Smooth muscle cell (in vitro differentiated cells): ENCODE measurements around the gene SORCS2. TPM values are rescaled to one million over a fixed set of nuclear protein-coding genes. Genes with fewer than 3 reads are reported as not detected.

Experiments used
- DNase-seq: peaks from one replicate; lab custom pipeline; 2025; ENCODE audit not compliant: unreplicated experiment; lab: John Stamatoyannopoulos, UW
- H2AFZ ChIP-seq: fragments of 200-600 bp; sonication (generic); 2 replicates; pipeline ENCODE4 v1.6.0; 2016; ENCODE audit warnings: antibody characterized with exemption, low read depth, mild to moderate bottlenecking
- H3F3A ChIP-seq: fragments of 200-600 bp; sonication (generic); 2 replicates; pipeline ENCODE4 v1.6.0; 2017; ENCODE audit warnings: antibody characterized with exemption, low read depth
- H3K27ac ChIP-seq: fragments of 200-600 bp; sonication (generic); 2 replicates; pipeline ENCODE4 v1.5.1; 2016; ENCODE audit warnings: low read depth, mild to moderate bottlenecking
- H3K27me3 ChIP-seq: fragments of 200-600 bp; sonication (generic); 2 replicates; pipeline ENCODE4 v1.6.1; 2016; ENCODE audit warnings: low read depth, mild to moderate bottlenecking
- H3K36me3 ChIP-seq: fragments of 200-600 bp; sonication (generic); 2 replicates; pipeline ENCODE4 v1.5.1; 2016; ENCODE audit warnings: low read depth
- H3K4me1 ChIP-seq: fragments of 200-600 bp; sonication (generic); 2 replicates; pipeline ENCODE4 v1.5.1; 2016; ENCODE audit warnings: low read depth
- H3K4me2 ChIP-seq: fragments of 200-600 bp; sonication (generic); 2 replicates; pipeline ENCODE4 v1.6.0; 2016; ENCODE audit warnings: mild to moderate bottlenecking
- H3K4me3 ChIP-seq: fragments of 200-600 bp; sonication (generic); 2 replicates; pipeline ENCODE4 v1.5.1; 2016; ENCODE audit warnings: mild to moderate bottlenecking
- H3K79me2 ChIP-seq: fragments of 200-600 bp; sonication (generic); 2 replicates; pipeline ENCODE4 v1.6.0; 2016; ENCODE audit warnings: low read depth, mild to moderate bottlenecking
- H3K9ac ChIP-seq: fragments of 200-600 bp; sonication (generic); 2 replicates; pipeline ENCODE4 v1.6.0; 2016; ENCODE audit warnings: low read depth
- H3K9me3 ChIP-seq: fragments of 200-600 bp; sonication (generic); replicated peaks from 2 replicates; pipeline ENCODE4 v1.5.1; 2016; ENCODE audit warnings: low read depth
- H4K20me1 ChIP-seq: fragments of 200-600 bp; sonication (generic); 2 replicates; pipeline ENCODE4 v1.6.0; 2016; ENCODE audit warnings: low read depth
- WGBS: methylation state at CpG from one replicate; pipeline ENCODE4 v1.1.7; 2016; ENCODE audit warnings: low lambda C conversion rate; 5-methylcytosine and 5-hydroxymethylcytosine counted together
- polyA plus RNA-seq: library from polyadenylated mRNA; unstranded; fragments of >200 nt; fragmentation: Nextera tagmentation; extraction: Ambion mirVana; gene quantifications from 2 replicates; pipeline ENCODE4 v1.2.1, GENCODE V29; 2016
- total RNA-seq: library from RNA; depleted of rRNA; stranded (reverse); fragments of >200 nt; gene quantifications from 2 replicates; pipeline ENCODE4 v1.2.3, GENCODE V29; 2014
- TF ChIP-seq, protein P1 (sequence below): fragments of 200-600 bp; sonication (generic); IDR thresholded peaks from 2 replicates; pipeline ENCODE4 v1.5.1; 2017; ENCODE audit warnings: borderline replicate concordance, mild to moderate bottlenecking, antibody characterized with exemption; ENCODE audit not compliant: insufficient read depth, poor library complexity, severe bottlenecking

SORCS2 gene
- total and polyA plus RNA-seq, 2 experiments from 2014 or later: 5.2 to 9.3 TPM

DNA sequence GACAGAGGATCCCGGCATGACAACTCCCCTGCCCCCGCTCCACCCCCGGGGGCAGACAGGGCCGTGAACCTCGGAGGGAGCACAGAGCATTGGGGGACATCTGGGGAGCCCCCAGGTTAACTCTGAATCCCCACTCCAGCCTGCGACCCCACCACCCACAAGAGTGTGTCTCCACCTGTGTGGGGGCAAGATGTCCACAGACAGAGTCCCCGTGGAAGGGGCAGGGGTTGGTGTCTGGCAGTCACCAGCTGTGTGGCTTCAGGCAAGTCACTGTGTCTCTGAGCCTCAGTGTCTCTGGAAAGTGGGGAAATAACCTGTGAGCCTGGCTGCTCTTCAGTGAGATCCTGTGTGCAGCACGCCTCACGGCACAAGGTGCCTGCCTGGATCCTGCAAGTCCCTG lies 508.3 kb downstream of the SORCS2 start:
- H2AFZ ChIP-seq: no peak overlapping the region
- H4K20me1 ChIP-seq: no peaks in the 10 kb centered on the region
- no peaks in the 10 kb centered on the region for H3K4me1 ChIP-seq
- peaks cover 4% of the 10 kb centered on the region for H3K27me3 ChIP-seq
- DNase-seq: no peak
- no peak overlapping the region for H3K9ac ChIP-seq
- TF ChIP-seq, protein P1, sequence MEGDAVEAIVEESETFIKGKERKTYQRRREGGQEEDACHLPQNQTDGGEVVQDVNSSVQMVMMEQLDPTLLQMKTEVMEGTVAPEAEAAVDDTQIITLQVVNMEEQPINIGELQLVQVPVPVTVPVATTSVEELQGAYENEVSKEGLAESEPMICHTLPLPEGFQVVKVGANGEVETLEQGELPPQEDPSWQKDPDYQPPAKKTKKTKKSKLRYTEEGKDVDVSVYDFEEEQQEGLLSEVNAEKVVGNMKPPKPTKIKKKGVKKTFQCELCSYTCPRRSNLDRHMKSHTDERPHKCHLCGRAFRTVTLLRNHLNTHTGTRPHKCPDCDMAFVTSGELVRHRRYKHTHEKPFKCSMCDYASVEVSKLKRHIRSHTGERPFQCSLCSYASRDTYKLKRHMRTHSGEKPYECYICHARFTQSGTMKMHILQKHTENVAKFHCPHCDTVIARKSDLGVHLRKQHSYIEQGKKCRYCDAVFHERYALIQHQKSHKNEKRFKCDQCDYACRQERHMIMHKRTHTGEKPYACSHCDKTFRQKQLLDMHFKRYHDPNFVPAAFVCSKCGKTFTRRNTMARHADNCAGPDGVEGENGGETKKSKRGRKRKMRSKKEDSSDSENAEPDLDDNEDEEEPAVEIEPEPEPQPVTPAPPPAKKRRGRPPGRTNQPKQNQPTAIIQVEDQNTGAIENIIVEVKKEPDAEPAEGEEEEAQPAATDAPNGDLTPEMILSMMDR: no peak
- no peak overlapping the region for H3K4me3 ChIP-seq
- H3K4me2 ChIP-seq: no peak overlapping the region
- H3F3A ChIP-seq: no peaks in the 10 kb centered on the region
- no peak overlapping the region for H3K27ac ChIP-seq
- H3K79me2 ChIP-seq: no peaks in the 10 kb centered on the region
- 89% methylated on average over 9 of the region's 9 CpGs for WGBS
- H3K36me3 ChIP-seq: no peaks in the 10 kb centered on the region
- no peaks in the 10 kb centered on the region for H3K9me3 ChIP-seq

DNA sequence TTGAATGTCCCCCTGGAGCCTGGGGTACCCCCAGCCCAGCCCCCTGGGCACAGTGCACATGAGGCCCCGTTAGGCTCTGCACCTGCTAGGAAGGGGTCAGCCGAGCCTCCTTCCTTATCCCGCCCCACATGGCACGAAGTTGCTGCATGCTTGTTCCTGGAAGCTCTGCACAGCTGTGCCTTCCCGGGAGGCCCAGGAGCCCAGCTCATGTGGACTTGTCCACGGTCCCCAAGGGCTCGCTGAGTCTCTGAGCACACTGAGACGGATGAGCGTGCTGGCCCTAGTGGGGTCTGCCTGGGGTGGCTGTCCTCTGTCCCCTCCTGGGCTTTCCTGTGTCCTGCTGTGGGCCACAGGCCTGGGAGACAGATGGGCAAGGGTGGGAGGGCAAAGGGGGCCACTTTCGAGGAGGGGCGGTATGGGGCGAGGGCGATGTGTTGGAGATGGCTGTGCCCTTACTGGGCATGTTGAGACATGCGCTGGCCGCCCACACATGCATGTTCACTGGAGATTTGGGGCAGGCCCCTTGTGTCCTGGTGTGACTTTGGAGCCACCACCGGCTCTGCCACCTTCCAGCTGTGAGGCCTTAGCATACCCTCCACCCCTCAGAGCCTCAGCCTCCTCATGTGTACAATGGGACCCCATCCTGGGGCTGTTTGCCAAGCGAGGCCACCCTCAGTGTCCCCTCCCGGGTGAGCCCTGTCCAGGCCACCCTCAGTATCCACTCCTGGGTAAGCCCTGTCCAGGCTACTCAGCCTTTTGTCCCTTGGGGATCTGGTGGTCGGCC lies 509.7 kb downstream of the SORCS2 start:
- no peaks in the 10 kb centered on the region for H3K4me1 ChIP-seq
- no peak overlapping the region for H3K9ac ChIP-seq
- H4K20me1 ChIP-seq: no peaks in the 10 kb centered on the region
- no peak overlapping the region for H3K27ac ChIP-seq
- H3K36me3 ChIP-seq: no peaks in the 10 kb centered on the region
- H3F3A ChIP-seq: no peaks in the 10 kb centered on the region
- no peaks in the 10 kb centered on the region for H3K9me3 ChIP-seq
- H3K27me3 ChIP-seq: no peaks in the 10 kb centered on the region
- no peak overlapping the region for H3K4me3 ChIP-seq
- no peak overlapping the region for H2AFZ ChIP-seq
- H3K4me2 ChIP-seq: no peak overlapping the region
- WGBS: 91% methylated on average over 13 of the region's 19 CpGs
- TF ChIP-seq, protein P1: no peak
- no peak for DNase-seq
- no peaks in the 10 kb centered on the region for H3K79me2 ChIP-seq

DNA sequence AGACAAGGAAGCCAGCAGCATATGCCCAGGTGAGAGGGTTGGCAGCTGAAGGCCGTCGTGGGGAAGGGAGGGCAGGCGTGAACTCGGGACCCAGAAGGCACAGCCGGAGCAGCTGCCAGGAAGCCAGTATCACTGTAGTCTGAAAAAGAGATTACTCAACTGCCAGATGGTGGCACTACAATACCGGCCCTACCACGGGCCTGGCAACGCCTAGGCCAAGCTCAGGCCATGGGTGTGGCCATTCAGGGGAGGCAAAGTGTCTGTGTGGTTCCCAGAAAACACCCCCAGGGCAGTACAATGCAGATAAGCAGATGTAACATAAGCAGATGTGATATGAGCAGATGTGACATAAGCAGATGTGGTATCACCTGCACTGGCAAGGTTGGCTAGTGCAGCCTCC lies 511.4 kb downstream of the SORCS2 start:
- Histone ChIP-seq H3F3A (no peaks in the 10 kb centered on the region), H3K4me3 (no peak overlapping the region), H3K9ac (no peak overlapping the region), H4K20me1 (no peaks in the 10 kb centered on the region), H2AFZ (no peak overlapping the region), H3K4me1 (no peaks in the 10 kb centered on the region), H3K79me2 (no peaks in the 10 kb centered on the region), H3K4me2 (no peak overlapping the region), H3K9me3 (no peaks in the 10 kb centered on the region), H3K27me3 (no peaks in the 10 kb centered on the region), H3K36me3 (no peaks in the 10 kb centered on the region), H3K27ac (no peak overlapping the region)
- DNase-seq: no peak
- WGBS: 100% methylated on average over 8 of the region's 8 CpGs
- TF ChIP-seq, protein P1: no peak

DNA sequence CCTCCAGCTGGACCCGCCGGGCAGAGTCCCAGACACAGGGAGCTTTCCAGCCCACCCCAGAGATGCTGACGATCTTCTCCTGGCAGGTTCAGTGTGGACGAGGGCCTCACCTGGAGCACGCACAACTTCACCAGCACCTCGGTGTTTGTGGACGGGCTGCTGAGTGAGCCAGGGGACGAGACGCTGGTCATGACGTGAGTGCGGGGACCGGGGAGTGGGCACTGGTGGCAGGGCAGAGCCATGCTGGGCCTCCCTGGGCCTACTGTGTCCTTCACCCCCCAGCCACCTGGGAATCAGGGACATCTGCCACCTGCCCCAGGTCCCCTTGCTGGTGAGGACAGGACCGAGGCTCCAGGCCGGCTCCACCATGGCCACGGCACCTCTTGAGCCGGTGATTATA lies 511.8 kb downstream of the SORCS2 start:
- H3K4me3 ChIP-seq: no peak overlapping the region
- H3K27me3 ChIP-seq: no peaks in the 10 kb centered on the region
- no peak overlapping the region for H2AFZ ChIP-seq
- no peaks in the 10 kb centered on the region for H3K79me2 ChIP-seq
- H3K36me3 ChIP-seq: no peaks in the 10 kb centered on the region
- no peaks in the 10 kb centered on the region for H3K4me1 ChIP-seq
- no peaks in the 10 kb centered on the region for H3F3A ChIP-seq
- no peaks in the 10 kb centered on the region for H3K9me3 ChIP-seq
- H3K9ac ChIP-seq: no peak overlapping the region
- 95% methylated on average over 16 of the region's 16 CpGs for WGBS
- DNase-seq: no peak
- no peak overlapping the region for H3K27ac ChIP-seq
- no peak overlapping the region for H3K4me2 ChIP-seq
- no peaks in the 10 kb centered on the region for H4K20me1 ChIP-seq
- TF ChIP-seq, protein P1: no peak
